Smooth muscle cell of bladder (primary cell): Measurements from ENCODE around the gene PKNOX2. TPM values are rescaled to one million over a fixed set of nuclear protein-coding genes. Genes with fewer than 3 reads are reported as not detected.

Source experiments
- total RNA-seq: library from RNA; depleted of rRNA; stranded (reverse); fragments of >200 nt; gene quantifications from 2 replicates; pipeline ENCODE4 v1.2.3, GENCODE V29; 2014

PKNOX2 gene, protein sequence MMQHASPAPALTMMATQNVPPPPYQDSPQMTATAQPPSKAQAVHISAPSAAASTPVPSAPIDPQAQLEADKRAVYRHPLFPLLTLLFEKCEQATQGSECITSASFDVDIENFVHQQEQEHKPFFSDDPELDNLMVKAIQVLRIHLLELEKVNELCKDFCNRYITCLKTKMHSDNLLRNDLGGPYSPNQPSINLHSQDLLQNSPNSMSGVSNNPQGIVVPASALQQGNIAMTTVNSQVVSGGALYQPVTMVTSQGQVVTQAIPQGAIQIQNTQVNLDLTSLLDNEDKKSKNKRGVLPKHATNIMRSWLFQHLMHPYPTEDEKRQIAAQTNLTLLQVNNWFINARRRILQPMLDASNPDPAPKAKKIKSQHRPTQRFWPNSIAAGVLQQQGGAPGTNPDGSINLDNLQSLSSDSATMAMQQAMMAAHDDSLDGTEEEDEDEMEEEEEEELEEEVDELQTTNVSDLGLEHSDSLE
- 0.92 and 1.4 TPM in 2 replicates for total RNA-seq

DNA sequence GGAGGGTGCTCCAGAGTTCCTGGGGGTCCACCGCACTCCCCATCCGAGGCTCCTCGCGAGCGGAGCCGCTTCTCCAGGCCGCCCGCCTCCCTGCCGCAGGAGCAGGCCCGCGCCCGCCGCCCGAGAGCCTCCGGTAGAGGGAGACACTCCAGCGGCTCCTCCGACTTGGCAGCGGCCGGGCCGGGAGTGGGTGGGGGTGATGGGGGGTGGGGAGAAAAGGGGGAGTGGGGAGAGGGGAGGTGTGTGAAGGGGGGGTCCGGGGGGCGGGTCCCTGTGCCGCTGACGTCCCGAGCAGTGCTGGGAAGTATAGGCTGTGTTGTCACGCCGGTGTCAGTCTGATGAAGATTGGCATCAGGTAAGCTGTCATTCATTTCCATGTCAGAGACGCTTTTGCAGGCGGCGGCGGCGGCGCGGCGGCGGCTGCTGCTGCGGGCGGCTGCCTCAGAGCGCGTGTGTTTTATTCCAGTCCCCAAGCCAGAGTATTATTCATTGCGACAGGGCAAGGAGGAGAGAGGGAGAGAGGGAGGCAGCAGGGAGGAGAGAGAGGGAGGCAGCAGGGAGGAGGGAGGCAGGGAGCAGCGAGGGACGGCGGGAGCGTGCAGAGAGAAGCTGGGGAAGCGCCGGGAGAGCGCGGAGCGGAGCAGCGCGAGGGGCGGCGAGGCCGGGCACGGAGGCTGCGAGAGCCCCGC is at the start of gene PKNOX2:
Gene PKNOX2, plus strand, starts transcription at position 330 of the 689 bp plus-strand sequence. CDS start 186,555 bp downstream, outside the sequence.

Other genes with a start within 250 kb of the PKNOX2 start
- gene HEPN1, start 245.5 kb upstream of the PKNOX2 start, total RNA-seq: not detected in 2 replicates
- not detected in 2 replicates for gene HEPACAM, start 228.7 kb upstream of the PKNOX2 start, total RNA-seq
- 0.65 and 0.71 TPM in 2 replicates for gene CCDC15, start 210.5 kb upstream of the PKNOX2 start, total RNA-seq
- 0.18 and 0.43 TPM in 2 replicates for gene SLC37A2, start 101.4 kb upstream of the PKNOX2 start, total RNA-seq
- gene TMEM218, start 53.1 kb upstream of the PKNOX2 start, total RNA-seq: 22.6 and 24.3 TPM in 2 replicates